ENCODE results near the gene NKD2.

Gene NKD2

DNA sequence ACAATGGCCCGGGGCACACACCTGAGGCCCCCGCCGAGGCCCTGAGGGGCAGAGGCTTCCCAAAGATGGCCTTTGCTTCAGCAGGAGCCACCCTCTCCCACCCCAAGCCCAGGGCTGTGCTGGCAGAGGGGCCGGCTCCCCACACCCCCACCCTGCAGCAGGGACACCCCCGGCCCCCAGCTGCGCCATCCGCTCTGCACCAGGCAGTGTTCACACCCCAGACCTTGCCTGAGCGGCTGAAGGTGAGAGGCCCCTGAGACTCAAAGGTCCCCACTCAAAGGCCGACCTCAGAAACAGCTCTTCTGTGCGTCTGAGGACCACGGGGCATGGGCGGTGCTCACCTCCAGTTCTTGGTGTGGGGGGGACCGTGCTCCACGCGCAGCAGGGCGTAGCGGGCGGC, 65.6 kb downstream of the NKD2 start:
- DNase-seq (ENCODE audit: low read depth): no peak
- TF ChIP-seq CTCF (conservative IDR thresholded peaks at IDR 0.05; ENCODE audit: control insufficient read depth, insufficient read depth, low read depth, low read length): no peak
- H3K4me3 ChIP-seq (ENCODE audit: control insufficient read depth, low read depth, low read length): no peak overlapping the region

GRCh38 chr5:1074816-1075554, 66.4 kb downstream of the NKD2 start:
- H3K4me3 ChIP-seq (ENCODE audit: control insufficient read depth, low read depth, low read length): no peak overlapping the region
- no peak for TF ChIP-seq CTCF (conservative IDR thresholded peaks at IDR 0.05; ENCODE audit: control insufficient read depth, insufficient read depth, low read depth, low read length)
- DNase-seq (ENCODE audit: low read depth): no peak

DNA sequence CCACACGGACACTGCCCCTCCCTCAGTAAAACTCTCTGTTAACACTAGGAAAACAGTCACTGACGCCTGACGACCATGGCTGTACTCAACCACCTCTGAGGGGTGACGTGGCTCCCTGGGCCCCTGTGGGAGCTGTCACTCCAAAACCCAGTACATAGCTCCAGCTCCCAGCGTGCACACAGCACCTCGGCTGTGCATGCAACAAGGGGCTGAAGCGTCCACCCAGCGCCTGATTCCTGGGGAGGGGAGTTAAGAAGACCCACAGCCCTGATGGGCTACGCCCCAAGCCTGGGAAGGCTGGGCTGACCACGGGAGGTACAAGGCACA, 66.9 kb downstream of the NKD2 start:
- TF ChIP-seq CTCF (conservative IDR thresholded peaks at IDR 0.05; ENCODE audit: control insufficient read depth, insufficient read depth, low read depth, low read length): no peak
- no peak overlapping the region for H3K4me3 ChIP-seq (ENCODE audit: control insufficient read depth, low read depth, low read length)
- no peak for DNase-seq (ENCODE audit: low read depth)

- H3K4me3 ChIP-seq (ENCODE audit: control insufficient read depth, low read depth, low read length): no peak overlapping the region
- DNase-seq (ENCODE audit: low read depth): no peak
- no peak for TF ChIP-seq CTCF (conservative IDR thresholded peaks at IDR 0.05; ENCODE audit: control insufficient read depth, insufficient read depth, low read depth, low read length)
Measured at GRCh38 chr5:1075931-1076330, 67.3 kb downstream of the NKD2 start.

GRCh38 chr5:1076406-1076805, 67.8 kb downstream of the NKD2 start:
- DNase-seq (ENCODE audit: low read depth): no peak
- no peak overlapping the region for H3K4me3 ChIP-seq (ENCODE audit: control insufficient read depth, low read depth, low read length)
- no peak for TF ChIP-seq CTCF (conservative IDR thresholded peaks at IDR 0.05; ENCODE audit: control insufficient read depth, insufficient read depth, low read depth, low read length)

DNA sequence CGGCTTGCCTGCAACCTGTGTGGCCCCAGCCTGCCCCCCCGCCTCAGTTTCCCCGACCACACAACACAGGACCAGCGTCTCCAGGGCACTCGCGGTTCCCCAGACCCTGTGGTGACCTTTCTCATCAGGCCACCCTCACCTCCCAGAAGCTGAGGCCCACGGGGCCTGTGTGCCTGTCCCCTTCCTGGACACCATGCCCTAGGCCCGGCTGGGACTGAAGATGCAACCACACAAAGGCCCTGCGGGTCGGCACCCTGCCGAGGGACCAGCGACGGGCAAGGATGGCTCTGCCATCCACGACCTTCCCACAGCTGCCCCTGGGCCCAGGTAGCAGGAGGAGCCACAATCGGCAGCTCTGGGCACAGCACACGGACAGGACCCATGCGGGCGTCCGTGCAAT, 68.4 kb downstream of the NKD2 start:
- H3K4me3 ChIP-seq (ENCODE audit: control insufficient read depth, low read depth, low read length): no peak overlapping the region
- no peak for DNase-seq (ENCODE audit: low read depth)
- TF ChIP-seq CTCF (conservative IDR thresholded peaks at IDR 0.05; ENCODE audit: control insufficient read depth, insufficient read depth, low read depth, low read length): no peak
